IPS-18a (cell line): Measurements from ENCODE around the gene DDX11.
"Not testable (repeated sequence)": the region's sequence is repeated elsewhere in the genome, so short reads cannot be mapped to it uniquely, and the experiment has no call there.

ENCODE experiments used
- H3K27ac ChIP-seq: one replicate; pipeline ENCODE4 v1.5.1; 2013; ENCODE audit warnings: low read length
- H3K27me3 ChIP-seq: one replicate; pipeline ENCODE4 v1.6.1; 2013; ENCODE audit warnings: mild to moderate bottlenecking, low read length; ENCODE audit not compliant: control insufficient read depth, insufficient read depth
- H3K36me3 ChIP-seq: one replicate; pipeline ENCODE4 v1.6.1; 2013; ENCODE audit warnings: low read depth, low read length; ENCODE audit not compliant: control insufficient read depth
- H3K4me1 ChIP-seq: one replicate; pipeline ENCODE4 v1.6.1; 2013; ENCODE audit warnings: low read depth, low read length; ENCODE audit not compliant: control insufficient read depth
- H3K4me3 ChIP-seq: one replicate; pipeline ENCODE4 v1.5.1; 2013; ENCODE audit warnings: low read length
- H3K9ac ChIP-seq: one replicate; pipeline ENCODE4 v1.6.1; 2013; ENCODE audit warnings: mild to moderate bottlenecking, low read length, moderate library complexity
- H3K9me3 ChIP-seq: one replicate; pipeline ENCODE4 v1.6.1; 2013; ENCODE audit warnings: low read depth, low read length; ENCODE audit not compliant: control insufficient read depth

Gene DDX11

DNA sequence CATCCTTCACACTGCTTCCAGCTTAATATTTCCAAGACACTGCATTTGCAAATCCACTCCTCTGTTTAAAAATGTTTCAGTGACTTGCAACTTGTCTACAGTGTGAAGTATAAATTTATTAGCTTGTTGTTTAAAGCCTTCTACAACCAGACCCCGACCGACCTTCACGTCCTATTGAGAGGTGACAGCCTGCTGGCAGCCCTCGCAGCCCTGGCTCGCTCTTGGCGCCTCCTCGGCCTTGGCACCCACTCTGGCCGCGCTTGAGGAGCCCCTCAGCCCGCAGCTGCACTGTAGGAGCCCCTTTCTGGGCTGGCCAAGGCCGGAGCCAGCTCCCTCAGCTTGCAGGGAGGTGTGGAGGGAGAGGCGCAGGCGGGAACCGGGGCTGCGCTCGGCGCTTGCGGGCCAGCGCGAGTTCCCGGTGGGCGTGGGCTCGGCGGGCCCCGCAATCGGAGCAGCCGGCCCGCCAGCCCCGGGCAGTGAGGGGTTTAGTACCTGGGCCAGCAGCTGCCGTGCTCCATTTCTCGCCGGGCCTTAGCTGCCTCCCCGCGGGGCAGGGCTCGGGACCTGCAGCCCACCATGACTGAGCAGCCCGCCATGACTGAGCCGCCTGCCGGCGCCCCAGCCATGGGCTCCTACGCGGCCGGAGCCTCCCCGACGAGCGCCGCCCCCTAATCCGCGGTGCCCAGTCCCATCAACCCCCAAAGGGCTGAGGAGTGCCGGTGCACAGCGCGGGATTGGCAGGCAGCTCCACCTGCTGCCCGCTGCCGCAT lies 2.5 kb upstream of the DDX11 start:
- not testable (repeated sequence) for H3K36me3 ChIP-seq, H3K4me1 ChIP-seq, H3K27ac ChIP-seq

DNA sequence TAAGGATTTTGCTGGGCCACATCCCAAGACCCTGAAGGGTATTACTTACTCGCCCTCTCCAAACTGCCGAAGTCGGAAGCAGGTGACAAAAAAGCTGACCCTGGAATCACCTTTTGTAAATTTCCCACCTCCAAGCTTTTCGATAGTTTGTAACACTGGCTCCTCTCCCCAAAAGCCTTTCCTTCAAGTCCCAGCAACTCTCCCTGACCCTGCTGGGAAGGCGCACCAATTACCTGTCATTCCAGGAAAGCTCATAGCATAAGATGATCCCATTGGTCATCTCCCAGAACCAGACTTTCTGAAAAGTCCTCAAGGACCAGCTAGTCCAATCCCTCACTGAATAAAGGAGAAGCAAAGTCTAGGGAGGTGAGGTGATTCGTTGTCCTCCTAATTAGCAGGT lies 698 bp upstream of the DDX11 start:
- H3K9me3 ChIP-seq, H3K27ac ChIP-seq, H3K36me3 ChIP-seq, H3K27me3 ChIP-seq, H3K4me1 ChIP-seq: not testable (repeated sequence)
- Histone ChIP-seq H3K9ac (peak overlapping the region; percentile 94), H3K4me3 (peak overlapping the region; percentile 94)

More for the DNA sequence above, 2.5 kb upstream of the DDX11 start:
- H3K27me3 ChIP-seq, H3K9ac ChIP-seq, H3K9me3 ChIP-seq, H3K4me3 ChIP-seq: not testable (repeated sequence)

DNA sequence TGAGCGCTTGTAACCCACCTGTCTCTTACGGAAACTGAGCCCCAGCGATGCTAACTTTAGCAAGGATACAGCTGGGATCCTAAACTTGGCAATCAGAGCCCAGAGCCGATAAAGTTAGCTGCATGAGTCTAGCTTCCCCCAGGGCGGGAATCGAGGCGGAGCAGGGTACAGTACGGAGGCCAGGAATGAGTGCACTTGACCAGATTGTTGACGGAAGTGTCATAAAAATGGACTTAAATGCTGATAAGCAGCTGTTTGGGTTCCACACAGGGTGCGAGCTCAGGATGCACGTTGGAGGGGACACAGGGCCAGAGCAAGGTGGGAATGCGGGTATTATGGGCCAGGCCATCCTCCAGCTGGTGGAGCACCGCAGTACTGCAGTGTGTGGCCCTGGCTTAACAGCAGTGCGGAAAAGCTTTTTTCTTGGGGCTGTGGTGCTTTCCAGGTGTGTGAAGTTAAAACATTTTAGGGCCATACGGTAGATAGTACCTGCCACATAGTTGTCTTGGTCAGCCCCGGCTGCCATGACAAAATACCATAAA lies 744 bp downstream of the DDX11 start:
- Histone ChIP-seq H3K9ac (peak overlapping the region; percentile 94), H3K4me3 (peak overlapping the region; percentile 94), H3K27ac (peak overlapping the region; percentile 84)
- not testable (repeated sequence) for H3K9me3 ChIP-seq, H3K36me3 ChIP-seq, H3K27me3 ChIP-seq, H3K4me1 ChIP-seq

DNA sequence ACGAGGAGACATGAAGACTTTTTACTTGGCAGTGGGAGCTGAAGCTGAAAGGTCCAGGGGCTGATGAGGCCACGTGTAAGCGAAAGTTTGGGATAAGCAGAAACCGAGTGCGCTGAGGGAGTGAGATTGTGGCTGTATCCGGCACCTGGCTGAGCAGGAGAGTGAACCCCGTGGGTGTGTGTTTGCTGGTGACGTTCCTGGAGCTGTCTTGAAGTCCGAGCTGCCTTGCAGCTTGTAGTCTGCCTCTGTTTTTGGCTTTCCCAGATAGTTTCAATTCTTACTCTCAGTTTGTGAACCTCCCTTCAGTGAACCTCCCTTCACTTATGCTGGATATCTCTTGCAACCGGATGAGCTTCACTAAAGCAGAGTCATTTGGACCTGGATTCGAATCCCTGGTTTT lies 2.5 kb downstream of the DDX11 start:
- H3K9ac ChIP-seq, H3K4me1 ChIP-seq, H3K4me3 ChIP-seq: not testable (repeated sequence)

DNA sequence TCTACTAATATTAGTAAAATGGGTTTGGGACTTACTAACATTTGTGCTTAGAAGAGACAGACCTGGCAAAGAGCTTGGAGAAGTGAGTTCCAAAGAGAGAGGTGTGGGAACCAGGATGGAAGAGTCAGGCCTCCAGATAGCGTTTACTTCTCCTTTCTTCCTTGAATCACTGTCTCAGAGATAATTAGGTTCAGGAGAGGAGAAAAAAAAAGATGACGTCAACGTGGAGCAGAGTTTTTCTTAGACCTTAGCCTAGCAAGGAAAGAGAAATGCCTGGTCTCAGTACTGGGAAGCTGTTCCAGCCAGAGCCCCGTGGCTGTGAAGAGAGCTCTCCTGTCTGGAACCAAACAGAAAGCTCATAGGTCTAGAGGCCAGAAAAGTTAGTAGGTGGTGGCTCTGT lies 3.4 kb downstream of the DDX11 start:
- not testable (repeated sequence) for H3K4me1 ChIP-seq, H3K4me3 ChIP-seq, H3K27ac ChIP-seq, H3K36me3 ChIP-seq, H3K9me3 ChIP-seq, H3K27me3 ChIP-seq, H3K9ac ChIP-seq

More for the DNA sequence above, 2.5 kb downstream of the DDX11 start:
- H3K27me3 ChIP-seq, H3K36me3 ChIP-seq, H3K27ac ChIP-seq, H3K9me3 ChIP-seq: not testable (repeated sequence)

DNA sequence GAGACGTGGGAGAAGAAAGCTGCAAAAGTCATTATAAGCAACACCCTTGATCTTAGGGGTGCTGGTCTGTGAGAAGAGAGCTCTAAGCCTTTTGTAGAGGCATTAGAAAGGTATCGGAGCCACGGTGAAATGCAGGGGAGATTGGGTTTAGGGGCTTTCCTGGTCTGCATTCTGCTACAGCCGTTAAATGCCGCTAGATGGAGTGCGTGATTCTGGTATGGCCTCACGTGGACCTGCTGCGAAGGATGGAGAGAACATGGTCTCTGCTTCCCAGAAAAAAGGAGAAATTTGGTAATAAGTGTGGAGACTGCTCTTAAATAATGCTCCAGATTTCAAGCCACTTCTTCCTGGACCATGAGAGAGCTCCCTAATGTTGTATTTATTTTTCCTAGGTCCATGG lies 4.3 kb downstream of the DDX11 start:
- H3K27me3 ChIP-seq, H3K4me1 ChIP-seq, H3K27ac ChIP-seq, H3K9me3 ChIP-seq, H3K36me3 ChIP-seq, H3K4me3 ChIP-seq, H3K9ac ChIP-seq: not testable (repeated sequence)

DNA sequence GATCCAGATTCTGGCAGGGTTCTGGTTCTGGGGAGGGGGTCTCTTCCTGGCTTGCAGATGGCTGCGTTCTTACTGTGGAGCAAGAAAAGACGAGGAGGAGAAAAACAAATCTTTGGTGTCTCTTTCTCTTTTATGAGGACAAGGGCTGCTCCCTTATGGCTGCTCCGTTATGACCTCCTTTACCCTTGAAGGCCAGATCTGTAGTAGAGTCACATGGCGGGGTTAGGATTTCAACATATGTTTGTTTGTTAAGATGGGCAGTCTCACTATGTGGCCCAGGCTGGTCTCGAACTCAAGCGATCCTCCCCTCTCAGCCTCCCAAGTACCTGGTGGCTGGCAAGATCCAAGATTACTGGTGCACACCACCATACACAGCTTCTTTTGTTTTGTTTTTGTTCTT lies 5.8 kb downstream of the DDX11 start:
- peaks cover 14% of the 10 kb centered on the region for H3K36me3 ChIP-seq
- H3K27ac ChIP-seq, H3K9ac ChIP-seq, H3K9me3 ChIP-seq, H3K4me3 ChIP-seq, H3K4me1 ChIP-seq, H3K27me3 ChIP-seq: not testable (repeated sequence)

DNA sequence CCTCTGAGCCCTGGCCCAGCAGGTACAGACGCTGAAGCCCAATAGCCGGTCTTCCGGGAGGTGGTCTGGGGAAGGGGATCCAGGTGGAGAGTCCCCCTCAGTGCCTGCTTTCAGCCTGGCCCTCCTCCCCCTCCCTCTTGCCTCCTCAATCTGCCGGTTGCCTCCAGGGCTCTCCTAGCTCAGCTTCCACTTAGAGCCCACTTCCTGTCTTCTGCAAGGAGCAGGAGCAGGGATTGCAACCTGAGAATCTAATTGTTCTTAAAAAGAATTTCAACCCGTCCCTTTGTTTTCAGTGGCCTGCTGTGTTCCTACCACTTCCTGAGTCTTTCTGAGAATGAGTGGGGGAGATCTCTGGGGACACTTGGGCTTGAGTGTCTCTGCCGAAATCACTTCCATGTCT lies 6.6 kb downstream of the DDX11 start:
- H3K27ac ChIP-seq, H3K27me3 ChIP-seq, H3K9me3 ChIP-seq, H3K4me3 ChIP-seq, H3K4me1 ChIP-seq, H3K9ac ChIP-seq: not testable (repeated sequence)
- peaks cover 21% of the 10 kb centered on the region for H3K36me3 ChIP-seq

DNA sequence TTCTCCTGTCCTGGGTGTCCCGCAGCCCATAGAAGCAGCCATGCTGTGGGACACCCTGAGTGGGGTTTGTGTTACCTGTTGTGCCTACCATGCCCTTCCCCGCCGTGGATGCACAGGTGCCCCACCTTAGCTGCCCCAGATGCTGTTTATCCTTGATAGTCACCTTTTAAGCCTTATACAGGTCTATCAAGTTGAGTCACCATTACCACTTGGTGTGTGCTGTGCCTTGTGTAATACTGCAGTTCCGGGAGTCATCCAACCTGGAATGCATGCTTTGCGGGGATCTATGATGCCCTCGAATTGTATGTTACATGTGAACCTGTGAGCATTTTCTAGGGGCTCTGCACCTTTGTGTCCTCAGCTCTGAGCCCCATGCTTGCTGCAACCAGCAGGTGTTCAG lies 7.6 kb downstream of the DDX11 start:
- not testable (repeated sequence) for H3K9me3 ChIP-seq, H3K4me1 ChIP-seq, H3K4me3 ChIP-seq, H3K27ac ChIP-seq, H3K27me3 ChIP-seq, H3K9ac ChIP-seq
- H3K36me3 ChIP-seq = peaks cover 31% of the 10 kb centered on the region

DNA sequence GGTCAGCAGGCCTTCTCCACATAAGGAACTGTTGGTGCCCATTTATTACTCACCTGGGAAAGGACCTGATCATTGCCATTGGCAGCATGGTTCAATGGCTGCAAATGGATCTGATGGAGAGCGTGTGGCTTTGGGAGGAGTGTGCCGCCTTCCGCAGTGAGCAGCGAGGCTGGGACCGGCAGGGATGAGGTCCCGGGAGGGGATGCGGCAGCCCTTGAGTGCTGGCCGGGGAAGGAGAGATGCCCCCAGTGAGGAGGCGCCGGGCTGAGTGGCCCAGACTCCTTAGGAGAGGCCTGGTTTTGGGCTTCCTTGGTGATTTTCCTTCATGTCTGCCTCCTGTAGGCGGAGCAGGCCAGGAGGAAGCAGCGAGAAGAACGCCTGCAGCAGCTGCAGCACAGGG lies 10.6 kb downstream of the DDX11 start:
- peaks cover 41% of the 10 kb centered on the region for H3K36me3 ChIP-seq
- H3K9me3 ChIP-seq = not testable (repeated sequence)

DNA sequence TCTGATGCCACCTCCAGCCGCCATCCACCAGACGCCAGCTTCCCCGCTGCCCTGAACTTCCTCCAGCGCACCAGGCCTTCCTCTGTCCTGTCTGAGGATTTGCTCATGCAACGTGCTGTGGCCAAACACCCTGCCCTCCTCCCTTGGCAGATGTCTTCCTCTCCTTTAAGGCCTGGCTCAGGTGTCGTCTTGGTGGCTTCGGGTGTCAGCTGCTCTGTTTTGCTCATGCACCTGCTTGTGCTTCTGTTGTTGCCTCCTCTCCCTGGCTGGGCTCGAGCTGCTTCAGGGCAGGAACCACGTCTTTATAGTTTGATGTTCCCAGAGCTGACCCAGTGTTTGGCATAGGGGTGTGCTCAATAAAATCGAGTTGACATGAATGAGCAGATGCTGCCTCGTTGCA lies 12.4 kb downstream of the DDX11 start:
- not testable (repeated sequence) for H3K4me3 ChIP-seq, H3K27me3 ChIP-seq, H3K9ac ChIP-seq, H3K9me3 ChIP-seq, H3K4me1 ChIP-seq, H3K27ac ChIP-seq
- peaks cover 52% of the 10 kb centered on the region for H3K36me3 ChIP-seq

More for the DNA sequence above, 10.6 kb downstream of the DDX11 start:
- H3K27ac ChIP-seq, H3K9ac ChIP-seq, H3K27me3 ChIP-seq, H3K4me1 ChIP-seq, H3K4me3 ChIP-seq: not testable (repeated sequence)

DNA sequence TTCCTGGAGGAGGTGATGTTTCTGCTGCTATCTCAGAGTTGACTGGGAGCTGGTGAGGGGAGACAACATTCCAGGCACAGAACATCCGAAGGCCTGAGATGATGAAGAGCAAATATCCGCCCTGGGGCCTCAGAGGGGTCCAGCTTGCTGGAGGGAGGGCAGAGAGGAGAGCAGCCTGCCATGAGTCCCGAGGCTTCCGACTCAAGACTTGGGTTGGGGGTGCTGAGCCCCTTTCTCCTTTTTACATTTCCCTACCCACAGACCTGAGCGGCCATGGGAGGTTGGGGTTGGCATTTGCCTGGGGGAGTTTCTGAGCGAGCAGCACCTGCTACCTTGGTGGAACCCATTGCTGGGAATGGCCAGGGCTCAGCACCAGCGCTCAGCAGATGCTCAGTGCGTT lies 13.8 kb downstream of the DDX11 start:
- H3K27ac ChIP-seq, H3K27me3 ChIP-seq, H3K4me3 ChIP-seq, H3K9ac ChIP-seq, H3K4me1 ChIP-seq, H3K9me3 ChIP-seq: not testable (repeated sequence)
- peaks cover 59% of the 10 kb centered on the region for H3K36me3 ChIP-seq
